Measurements from ENCODE around the gene SLC25A23. TPM values are rescaled to one million over a fixed set of nuclear protein-coding genes. Genes with fewer than 3 reads are reported as not detected.

SLC25A23 gene
- total and polyA plus RNA-seq, 10 donors = 7.5 to 39.6 (median 18.5) TPM

DNA sequence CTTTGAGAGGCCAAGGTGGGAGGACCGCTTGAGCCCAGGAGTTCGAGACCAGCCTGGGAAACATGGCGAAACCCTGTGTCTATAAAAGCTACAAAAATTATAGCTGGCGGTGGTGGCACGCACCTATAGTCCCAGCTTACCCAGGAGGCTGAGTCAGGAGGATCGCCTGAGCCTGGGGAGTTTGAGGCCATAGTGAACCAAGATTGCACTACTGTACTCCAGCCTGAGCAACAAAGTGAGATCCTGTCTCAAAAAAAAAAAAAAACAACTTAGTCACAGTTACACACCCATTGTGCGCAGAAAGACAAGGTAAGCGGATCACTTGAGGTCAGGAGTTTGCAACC lies 22.7 kb upstream of the SLC25A23 start:
- H3K4me3 ChIP-seq = peak overlapping the region in 3 of 8 donors; percentile 56 to 76 (median 58)
- H3K27ac ChIP-seq = peak overlapping the region; percentile 83 to 96 (median 90)
- 90 to 93% (median 92%) methylated on average over 8 of the region's 8 CpGs for WGBS, 5 donors
- intact Hi-C loops (cut with DNase I; ENCODE audit: low total_unique reads) = no loop called here
- DNase-seq = no peak
- no peaks in the 10 kb centered on the region for H3K9me3 ChIP-seq
- no peaks in the 10 kb centered on the region for H3K27me3 ChIP-seq (replicated peaks in 1 of 7)
- peaks cover 0 to 27% (median 3%) of the 10 kb centered on the region in 6 donors for H3K36me3 ChIP-seq
- H3K4me1 ChIP-seq = peaks cover 0 to 47% (median 19%) of the 10 kb centered on the region in 6 donors
- TF ChIP-seq POLR2A (IDR thresholded peaks at IDR 0.05) (no peak), POLR2AphosphoS5 (IDR thresholded peaks at IDR 0.05) (no peak)
- TF ChIP-seq, protein P1, sequence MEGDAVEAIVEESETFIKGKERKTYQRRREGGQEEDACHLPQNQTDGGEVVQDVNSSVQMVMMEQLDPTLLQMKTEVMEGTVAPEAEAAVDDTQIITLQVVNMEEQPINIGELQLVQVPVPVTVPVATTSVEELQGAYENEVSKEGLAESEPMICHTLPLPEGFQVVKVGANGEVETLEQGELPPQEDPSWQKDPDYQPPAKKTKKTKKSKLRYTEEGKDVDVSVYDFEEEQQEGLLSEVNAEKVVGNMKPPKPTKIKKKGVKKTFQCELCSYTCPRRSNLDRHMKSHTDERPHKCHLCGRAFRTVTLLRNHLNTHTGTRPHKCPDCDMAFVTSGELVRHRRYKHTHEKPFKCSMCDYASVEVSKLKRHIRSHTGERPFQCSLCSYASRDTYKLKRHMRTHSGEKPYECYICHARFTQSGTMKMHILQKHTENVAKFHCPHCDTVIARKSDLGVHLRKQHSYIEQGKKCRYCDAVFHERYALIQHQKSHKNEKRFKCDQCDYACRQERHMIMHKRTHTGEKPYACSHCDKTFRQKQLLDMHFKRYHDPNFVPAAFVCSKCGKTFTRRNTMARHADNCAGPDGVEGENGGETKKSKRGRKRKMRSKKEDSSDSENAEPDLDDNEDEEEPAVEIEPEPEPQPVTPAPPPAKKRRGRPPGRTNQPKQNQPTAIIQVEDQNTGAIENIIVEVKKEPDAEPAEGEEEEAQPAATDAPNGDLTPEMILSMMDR (IDR thresholded peaks at IDR 0.05 in 8 of 11, conservative IDR thresholded peaks at IDR 0.05 in 3 of 11) = no peak

DNA sequence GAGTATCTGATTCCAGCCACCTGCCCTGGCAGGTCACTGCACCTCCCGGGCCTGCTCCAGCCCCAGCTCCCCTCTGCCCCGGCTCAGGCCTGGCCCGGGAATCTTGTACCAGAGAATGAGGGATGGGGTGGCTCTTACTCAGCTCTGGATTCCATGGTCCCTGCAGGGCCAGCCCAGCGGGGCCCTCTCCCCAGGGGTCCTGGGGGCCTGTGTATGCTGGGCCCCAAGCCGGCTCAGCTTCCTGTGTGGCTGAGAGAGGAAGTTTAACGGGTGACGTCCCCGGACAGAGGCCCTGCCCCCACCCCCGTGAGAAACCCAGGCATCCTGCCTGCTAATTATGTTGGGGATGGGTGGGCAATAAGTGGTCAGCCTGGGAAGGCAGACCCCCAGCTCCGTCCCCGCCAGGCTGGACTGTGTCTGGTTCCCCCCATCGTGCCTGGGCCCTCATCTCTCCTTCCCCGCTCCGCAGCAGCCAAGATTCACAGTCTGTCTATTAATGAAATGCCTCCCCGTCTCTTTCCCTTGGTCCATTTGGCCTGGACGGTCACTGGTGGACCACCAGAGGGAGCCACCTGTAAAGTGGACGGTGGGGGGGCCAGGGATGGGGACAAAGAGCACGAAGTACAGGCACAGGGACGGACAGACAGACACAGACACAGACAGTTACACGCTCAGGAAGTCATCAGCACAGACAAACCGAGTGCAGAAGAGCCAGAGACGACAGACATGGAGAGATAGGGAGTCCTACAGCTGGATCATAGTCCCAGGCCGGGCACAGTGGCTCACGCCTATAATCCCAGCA lies 22.1 kb upstream of the SLC25A23 start, which contains the start of gene DENND1C:
Gene DENND1C, minus strand, starts transcription at position 247 of the 802 bp plus-strand sequence. Its CDS starts 92 bp downstream, at position 155.
- peak; percentile 95 for DNase-seq
- intact Hi-C loops (cut with DNase I; ENCODE audit: low total_unique reads) = no loop called here
- Histone ChIP-seq H3K36me3 (peaks cover 0 to 33% (median 8%) of the 10 kb centered on the region in 6 donors), H3K4me3 (peak within 1 kb of the TSS; percentile 42 to 76 (median 57)), H3K27ac (peak within 1 kb of the TSS; percentile 83 to 96 (median 90)), H3K27me3 (replicated peaks in 1 of 7) (peaks cover 0 to 5% (median 0%) of the 10 kb centered on the region in 7 donors), H3K4me1 (peaks cover 0 to 53% (median 20%) of the 10 kb centered on the region in 6 donors), H3K9me3 (no peaks in the 10 kb centered on the region)
- TF ChIP-seq POLR2AphosphoS5 (IDR thresholded peaks at IDR 0.05) = peak; percentile 79 to 89 (median 83)
- TF ChIP-seq POLR2A (IDR thresholded peaks at IDR 0.05) = no peak
- TF ChIP-seq, protein P1 (IDR thresholded peaks at IDR 0.05 in 8 of 11, conservative IDR thresholded peaks at IDR 0.05 in 3 of 11) = peak in 10 of 11 experiments; percentile 43 to 77 (median 68)
- WGBS, 5 donors = 10 to 19% (median 14%) methylated on average over 20 to 24 of the region's 24 CpGs

DNA sequence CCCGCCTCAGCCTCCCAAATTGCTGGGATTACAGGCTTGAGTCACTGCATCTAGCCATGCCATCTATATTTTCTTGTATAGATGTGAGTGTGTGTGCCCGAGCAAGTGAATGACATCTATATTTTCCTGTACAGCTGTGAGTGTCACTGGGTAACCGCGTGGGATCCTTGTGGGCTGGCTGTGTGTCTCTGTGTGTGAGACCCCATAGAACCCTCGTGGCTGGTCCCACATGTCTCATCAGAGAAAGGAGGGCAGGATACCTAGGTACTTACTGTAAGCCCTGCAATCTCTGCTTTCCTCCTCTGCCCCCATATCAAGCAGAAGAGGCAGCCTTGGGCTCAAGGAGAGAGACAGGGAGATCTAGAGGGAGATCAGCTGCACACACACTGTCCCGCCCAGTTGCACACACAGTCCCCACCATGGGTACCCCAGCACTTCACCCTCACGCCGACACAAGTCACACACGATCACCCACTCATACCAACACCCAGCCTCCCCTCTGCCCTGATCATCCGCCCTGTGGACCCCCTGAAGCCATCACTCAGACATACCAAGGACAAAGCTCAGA lies 21.3 kb upstream of the SLC25A23 start:
- Histone ChIP-seq H3K27me3 (replicated peaks in 1 of 7) (peaks cover 0 to 14% (median 0%) of the 10 kb centered on the region in 7 donors), H3K9me3 (no peaks in the 10 kb centered on the region), H3K36me3 (peaks cover 0 to 41% (median 16%) of the 10 kb centered on the region in 6 donors), H3K27ac (peak overlapping the region; percentile 83 to 96 (median 90)), H3K4me3 (peak overlapping the region; percentile 42 to 76 (median 57)), H3K4me1 (peaks cover 0 to 61% (median 24%) of the 10 kb centered on the region in 6 donors)
- DNase-seq = no peak
- intact Hi-C loops (cut with DNase I; ENCODE audit: low total_unique reads) = no loop called here
- TF ChIP-seq POLR2AphosphoS5 (IDR thresholded peaks at IDR 0.05) (no peak), POLR2A (IDR thresholded peaks at IDR 0.05) (no peak)
- TF ChIP-seq, protein P1 (IDR thresholded peaks at IDR 0.05 in 8 of 11, conservative IDR thresholded peaks at IDR 0.05 in 3 of 11) = no peak
- WGBS, 5 donors = 22 to 52% (median 47%) methylated on average over 10 of the region's 10 CpGs

All from spleen (tissue), 11 donors.